Measurements from ENCODE around the gene PARP1. TPM values are rescaled to one million over a fixed set of nuclear protein-coding genes. Genes with fewer than 3 reads are reported as not detected.

PARP1 gene
- polyA plus RNA-seq, 3 donors, result 17.7 to 30.0 (median 23.3) TPM

GRCh38 chr1:226436472-226436854, 28.6 kb upstream of the PARP1 start:
- Histone ChIP-seq H3K36me3 (replicated peaks in 1 of 2; ENCODE audit: control insufficient read depth in 1 of 2, insufficient read depth in 2 of 2, low read length in 2 of 2) (no peaks in the 10 kb centered on the region), H4K20me1 (ENCODE audit: insufficient read depth, low read length) (no peaks in the 10 kb centered on the region), H3K9me3 (replicated peaks in 1 of 2; ENCODE audit: control insufficient read depth in 1 of 2, insufficient read depth in 1 of 2, low read length in 2 of 2) (no peaks in the 10 kb centered on the region), H2AFZ (ENCODE audit: insufficient read depth, low read depth, low read length, poor library complexity, severe bottlenecking) (no peak overlapping the region), H3K27ac (ENCODE audit: low read depth in 1 of 2, low read length in 2 of 2) (no peak overlapping the region), H3K9ac (ENCODE audit: insufficient read depth, low read length, poor library complexity, severe bottlenecking) (no peak overlapping the region), H3K79me2 (ENCODE audit: insufficient read depth, low read length) (no peaks in the 10 kb centered on the region), H3K4me3 (replicated peaks in 1 of 3; ENCODE audit: low read depth in 2 of 3, low read length in 3 of 3) (no peak overlapping the region), H3K4me2 (replicated peaks; ENCODE audit: extremely low read depth, low read length, poor library complexity, severe bottlenecking) (no peak overlapping the region), H3K4me1 (ENCODE audit: control insufficient read depth in 1 of 2, insufficient read depth in 2 of 2, low read length in 2 of 2) (no peaks in the 10 kb centered on the region), H3K27me3 (ENCODE audit: control insufficient read depth in 2 of 2, insufficient read depth in 2 of 2, low read length in 2 of 2) (no peaks in the 10 kb centered on the region)
- intact Hi-C loops (cut with micrococcal nuclease), result no loop called here
- DNase-seq, result no peak
- 82% methylated on average over 2 of the region's 3 CpGs for WGBS (ENCODE audit: insufficient coverage)
- no peaks in the 10 kb centered on the region for H3K4me1 Mint-ChIP-seq
- peaks cover 3 to 7% (median 4%) of the 10 kb centered on the region in 3 donors for H3K27me3 Mint-ChIP-seq (ENCODE audit: low read depth in 3 of 3)
- no peak for TF ChIP-seq CTCF (IDR thresholded peaks at IDR 0.05)
- H3K36me3 Mint-ChIP-seq, result no peaks in the 10 kb centered on the region
- no peak overlapping the region for H3K27ac Mint-ChIP-seq
- peaks cover 0 to 2% (median 0%) of the 10 kb centered on the region in 7 donors for H3K9me3 Mint-ChIP-seq
- no peak overlapping the region for H3K4me3 Mint-ChIP-seq

- no peak for DNase-seq
- no peaks in the 10 kb centered on the region for H3K36me3 Mint-ChIP-seq
- intact Hi-C loops (cut with micrococcal nuclease), result no loop called here
- H3K4me1 Mint-ChIP-seq, result no peaks in the 10 kb centered on the region
- H3K36me3 ChIP-seq (replicated peaks in 1 of 2; ENCODE audit: control insufficient read depth in 1 of 2, insufficient read depth in 2 of 2, low read length in 2 of 2), result no peaks in the 10 kb centered on the region
- 100% methylated on average over 2 of the region's 6 CpGs for WGBS (ENCODE audit: insufficient coverage)
- no peaks in the 10 kb centered on the region for H4K20me1 ChIP-seq (ENCODE audit: insufficient read depth, low read length)
- no peaks in the 10 kb centered on the region for H3K27me3 ChIP-seq (ENCODE audit: control insufficient read depth in 2 of 2, insufficient read depth in 2 of 2, low read length in 2 of 2)
- no peak overlapping the region for H3K4me3 ChIP-seq (replicated peaks in 1 of 3; ENCODE audit: low read depth in 2 of 3, low read length in 3 of 3)
- no peak overlapping the region for H3K4me3 Mint-ChIP-seq
- peaks cover 0 to 2% (median 0%) of the 10 kb centered on the region in 7 donors for H3K9me3 Mint-ChIP-seq
- H3K27me3 Mint-ChIP-seq (ENCODE audit: low read depth in 3 of 3), result peaks cover 0 to 6% (median 4%) of the 10 kb centered on the region in 3 donors
- no peaks in the 10 kb centered on the region for H3K79me2 ChIP-seq (ENCODE audit: insufficient read depth, low read length)
- H3K9ac ChIP-seq (ENCODE audit: insufficient read depth, low read length, poor library complexity, severe bottlenecking), result no peak overlapping the region
- no peak overlapping the region for H3K27ac Mint-ChIP-seq
- H3K9me3 ChIP-seq (replicated peaks in 1 of 2; ENCODE audit: control insufficient read depth in 1 of 2, insufficient read depth in 1 of 2, low read length in 2 of 2), result no peaks in the 10 kb centered on the region
- no peak overlapping the region for H3K27ac ChIP-seq (ENCODE audit: low read depth in 1 of 2, low read length in 2 of 2)
- TF ChIP-seq CTCF (IDR thresholded peaks at IDR 0.05), result no peak
- no peaks in the 10 kb centered on the region for H3K4me1 ChIP-seq (ENCODE audit: control insufficient read depth in 1 of 2, insufficient read depth in 2 of 2, low read length in 2 of 2)
- H3K4me2 ChIP-seq (replicated peaks; ENCODE audit: extremely low read depth, low read length, poor library complexity, severe bottlenecking), result no peak overlapping the region
- no peak overlapping the region for H2AFZ ChIP-seq (ENCODE audit: insufficient read depth, low read depth, low read length, poor library complexity, severe bottlenecking)
Measured at GRCh38 chr1:226433341-226433720, 25.4 kb upstream of the PARP1 start.

All from CD14-positive monocyte (primary cell).